HG03469 (cell line): Measurements from ENCODE around the gene POU2AF2.
"Not testable (repeated sequence)": the region's sequence is repeated elsewhere in the genome, so short reads cannot be mapped to it uniquely, and the experiment has no call there.

Experiments used
- ATAC-seq: cut with Tn5 transposase; IDR thresholded peaks from one replicate; pipeline ENCODE4 v1.9.1; 2021; ENCODE audit warnings: mild to moderate bottlenecking, moderate library complexity, moderate number of reproducible peaks; ENCODE audit not compliant: unreplicated experiment

POU2AF2 gene, protein sequence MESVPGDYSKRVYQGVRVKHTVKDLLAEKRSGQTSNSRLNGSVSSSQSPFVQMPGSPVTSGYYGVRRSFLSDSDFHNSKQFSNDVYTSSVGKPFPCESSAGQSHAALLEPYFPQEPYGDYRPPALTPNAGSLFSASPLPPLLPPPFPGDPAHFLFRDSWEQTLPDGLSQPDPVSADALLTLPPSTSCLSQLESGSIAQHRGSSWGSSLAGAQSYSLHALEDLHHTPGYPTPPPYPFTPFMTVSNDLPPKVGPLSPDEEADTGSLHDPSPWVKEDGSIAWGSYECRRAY

GRCh38 chr11:111245425-111245824 lies at the start of gene POU2AF2:
POU2AF2 (plus strand) TSS chr11:111245725; CDS start chr11:111245854, 129 bp downstream.
- ATAC-seq: no peak

- ATAC-seq: no peak
Measured at GRCh38 chr11:111200010-111200534, 45.5 kb upstream of the POU2AF2 start.

DNA sequence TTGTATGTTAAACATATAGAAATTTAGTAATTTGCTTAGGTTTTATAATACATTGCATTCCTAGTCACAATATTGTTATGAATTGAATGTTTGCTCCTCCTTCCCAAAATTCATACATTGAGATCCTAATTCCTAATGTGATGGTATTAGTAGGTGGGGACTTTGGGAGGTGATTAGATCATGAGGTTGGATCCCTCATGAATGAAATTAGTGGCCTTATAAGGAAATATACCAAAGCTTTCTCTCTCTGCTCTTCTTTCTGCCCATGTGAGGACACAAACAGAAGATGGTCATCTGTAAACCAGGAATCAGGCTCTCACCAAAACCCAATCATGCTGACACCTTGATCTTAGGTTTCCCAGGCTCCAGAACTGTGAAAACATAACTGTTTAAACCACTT lies 41.3 kb upstream of the POU2AF2 start:
- no peak for ATAC-seq

GRCh38 chr11:111205632-111206385 lies 39.7 kb upstream of the POU2AF2 start:
- no peak for ATAC-seq

- ATAC-seq: no peak
Measured at GRCh38 chr11:111206472-111206871, 39.1 kb upstream of the POU2AF2 start.

GRCh38 chr11:111207213-111207612 lies 38.3 kb upstream of the POU2AF2 start:
- ATAC-seq: no peak

GRCh38 chr11:111209543-111210355 lies 35.8 kb upstream of the POU2AF2 start:
- no peak for ATAC-seq

- no peak for ATAC-seq
Measured at GRCh38 chr11:111213256-111213655, 32.3 kb upstream of the POU2AF2 start.

- no peak for ATAC-seq
Measured at GRCh38 chr11:111220721-111221120, 24.8 kb upstream of the POU2AF2 start.

DNA sequence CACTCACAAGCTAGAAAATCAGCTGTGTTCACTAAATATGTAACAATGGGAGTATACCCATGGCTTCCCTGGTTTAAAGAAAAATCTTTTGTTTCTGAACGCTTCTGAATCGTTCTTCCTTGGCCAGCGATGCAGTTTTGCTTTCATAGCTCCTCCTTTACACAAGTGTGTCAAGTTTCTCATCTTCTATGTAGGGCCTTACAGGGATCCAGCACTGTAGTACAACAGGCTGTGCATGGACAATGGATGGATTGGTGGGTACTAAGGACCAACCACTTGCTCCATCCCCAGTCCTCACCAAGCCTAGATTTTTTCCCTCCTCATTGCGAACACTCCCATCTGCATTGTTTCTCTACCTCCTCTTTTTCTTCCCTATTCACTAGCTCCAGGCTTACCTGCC lies 24.3 kb upstream of the POU2AF2 start:
- no peak for ATAC-seq

GRCh38 chr11:111221936-111222335 lies 23.6 kb upstream of the POU2AF2 start:
- not testable (repeated sequence) for ATAC-seq

- ATAC-seq: not testable (repeated sequence)
Measured at GRCh38 chr11:111222821-111223455, 22.6 kb upstream of the POU2AF2 start.

DNA sequence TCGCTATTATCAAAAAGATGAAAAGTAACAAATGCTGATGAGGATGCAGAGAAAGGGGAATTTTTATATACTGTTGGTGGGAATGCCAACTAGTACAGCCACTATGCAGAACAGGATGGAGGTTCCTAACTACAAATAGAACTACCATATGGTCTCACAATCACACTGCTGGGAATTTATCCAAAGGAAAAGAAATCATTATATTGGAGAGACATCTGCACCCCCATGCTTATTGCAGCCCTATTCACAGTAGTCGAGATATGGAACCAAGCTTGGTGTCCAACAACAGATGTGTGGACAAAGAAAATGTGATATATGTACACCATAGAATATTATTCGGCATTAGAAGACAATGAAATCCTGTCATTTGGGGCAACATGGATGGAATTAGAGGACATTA lies 19.6 kb upstream of the POU2AF2 start:
- no peak for ATAC-seq

- ATAC-seq: no peak
Measured at GRCh38 chr11:111229604-111230003, 15.9 kb upstream of the POU2AF2 start.

- ATAC-seq: peak; percentile 17
Measured at GRCh38 chr11:111230122-111230465, 15.4 kb upstream of the POU2AF2 start.

- ATAC-seq: no peak
Measured at GRCh38 chr11:111231836-111232235, 13.7 kb upstream of the POU2AF2 start.

- ATAC-seq: no peak
Measured at GRCh38 chr11:111236383-111236782, 9.1 kb upstream of the POU2AF2 start.

DNA sequence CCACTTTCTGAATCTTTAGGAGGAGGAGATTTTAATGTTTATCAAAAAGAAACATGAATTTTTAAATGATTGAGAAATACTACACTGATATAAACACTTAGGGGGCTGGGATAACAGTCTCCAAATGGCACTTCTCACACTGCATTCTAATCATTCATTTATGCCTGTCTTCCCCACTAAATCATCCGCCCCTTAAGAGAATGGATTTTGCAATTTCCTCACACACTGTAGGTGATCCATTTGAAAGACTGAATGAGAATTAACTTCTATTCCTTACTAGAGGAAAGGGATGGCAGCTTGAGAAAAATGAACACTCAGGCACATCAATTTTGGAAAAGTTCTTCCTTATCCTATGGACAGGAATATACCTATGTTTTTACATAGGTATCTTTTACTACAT lies 7.6 kb upstream of the POU2AF2 start:
- ATAC-seq: no peak

- no peak for ATAC-seq
Measured at GRCh38 chr11:111246956-111247355, 1.4 kb downstream of the POU2AF2 start.

DNA sequence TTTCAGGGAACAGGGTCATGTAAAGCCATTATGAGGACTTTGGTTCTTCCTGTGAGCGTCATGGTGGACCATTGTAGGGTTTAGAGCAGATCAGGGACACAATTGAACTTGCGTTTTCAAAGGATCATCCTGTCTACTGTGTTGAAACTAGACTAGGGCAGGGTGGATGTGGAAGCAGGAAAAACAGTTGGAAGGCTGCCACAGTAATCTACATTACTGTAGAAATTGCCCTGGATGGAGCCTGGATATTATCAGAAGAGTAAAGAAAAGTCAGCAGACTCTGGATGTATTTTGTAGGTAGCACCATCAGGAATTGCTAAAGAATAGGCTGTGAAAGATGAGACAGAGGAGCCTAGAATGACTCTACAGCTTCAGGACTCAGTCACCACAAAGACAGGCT lies 5.4 kb downstream of the POU2AF2 start:
- no peak for ATAC-seq

DNA sequence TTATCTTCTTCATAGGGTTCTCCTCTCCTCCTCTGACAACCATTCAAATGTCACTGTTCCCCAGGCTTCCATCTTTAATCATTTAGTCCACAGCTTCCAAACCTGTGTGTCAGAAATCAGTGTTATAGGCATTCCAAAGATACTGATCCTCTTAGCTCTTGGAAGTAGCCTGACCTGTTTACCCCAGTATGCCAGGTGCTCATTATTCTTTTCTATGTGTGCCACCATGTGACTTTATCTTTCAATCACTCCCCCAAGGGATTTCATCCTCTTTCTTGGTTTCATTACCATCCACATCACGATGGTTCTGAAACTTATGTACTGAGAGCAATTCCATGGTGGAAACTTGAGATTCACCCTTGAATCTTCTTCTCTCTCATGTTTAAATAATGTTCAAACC lies 7.6 kb downstream of the POU2AF2 start:
- no peak for ATAC-seq
